Bone marrow (tissue), 2 donors: Measurements from ENCODE around the gene CCDC187.
"Not testable (repeated sequence)": the region's sequence is repeated elsewhere in the genome, so short reads cannot be mapped to it uniquely, and the experiment has no call there.

ENCODE experiments used
- DNase-seq, 2 donors: peaks; one replicate each; lab custom pipeline; 2025; lab: John Stamatoyannopoulos, UW

CCDC187 gene

GRCh38 chr9:136326761-136327303, 22.9 kb upstream of the CCDC187 start:
- no peak for DNase-seq

GRCh38 chr9:136326061-136326760, 22.3 kb upstream of the CCDC187 start:
- DNase-seq = no peak

DNA sequence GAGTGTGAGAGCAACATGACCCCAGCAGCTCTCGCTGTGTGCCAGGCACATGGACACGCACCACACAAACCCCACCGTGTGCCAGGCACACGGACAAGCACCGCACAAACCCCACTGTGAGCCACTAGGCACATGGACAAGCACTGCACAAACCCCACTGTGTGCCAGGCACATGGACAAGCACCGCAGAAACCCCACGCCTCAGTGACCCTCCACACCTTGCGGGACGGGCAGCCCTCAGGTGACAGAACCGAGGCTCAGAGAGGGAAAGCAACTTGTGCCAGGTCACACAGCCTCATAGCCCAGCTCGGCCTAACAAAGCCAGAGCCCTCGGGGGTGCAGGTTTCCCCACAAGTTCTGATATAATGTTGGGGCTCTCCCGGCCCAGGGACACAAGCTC, 21.5 kb upstream of the CCDC187 start:
- no peak for DNase-seq

- DNase-seq = no peak
These were observed 20.8 kb upstream of the CCDC187 start for GRCh38 chr9:136324501-136325300.

GRCh38 chr9:136323371-136323789, 19.5 kb upstream of the CCDC187 start:
- no peak for DNase-seq

GRCh38 chr9:136322756-136323330, 18.9 kb upstream of the CCDC187 start:
- DNase-seq = no peak

DNA sequence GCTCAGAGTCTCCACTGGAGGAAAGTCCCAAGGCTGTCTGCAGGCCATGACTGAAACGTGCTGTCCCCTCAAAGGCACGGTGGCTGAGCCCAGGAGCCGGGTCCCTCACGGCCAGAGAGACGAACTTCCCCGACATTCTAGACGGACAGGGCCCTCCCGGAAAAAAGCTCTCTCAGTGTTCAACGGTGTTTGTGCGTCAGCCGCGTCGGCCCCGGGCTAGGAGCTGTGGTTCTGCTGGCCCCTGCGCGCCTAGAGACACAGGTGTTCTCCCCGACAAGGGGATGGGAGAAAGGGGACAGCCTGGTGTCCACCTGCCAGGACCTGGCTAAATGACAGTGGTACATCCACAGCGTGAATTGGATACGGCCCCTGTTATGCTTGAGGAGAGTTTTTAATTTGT, 17.7 kb upstream of the CCDC187 start:
- no peak for DNase-seq

- not testable (repeated sequence) for DNase-seq
These were observed 17.1 kb upstream of the CCDC187 start for GRCh38 chr9:136320972-136321371.

DNA sequence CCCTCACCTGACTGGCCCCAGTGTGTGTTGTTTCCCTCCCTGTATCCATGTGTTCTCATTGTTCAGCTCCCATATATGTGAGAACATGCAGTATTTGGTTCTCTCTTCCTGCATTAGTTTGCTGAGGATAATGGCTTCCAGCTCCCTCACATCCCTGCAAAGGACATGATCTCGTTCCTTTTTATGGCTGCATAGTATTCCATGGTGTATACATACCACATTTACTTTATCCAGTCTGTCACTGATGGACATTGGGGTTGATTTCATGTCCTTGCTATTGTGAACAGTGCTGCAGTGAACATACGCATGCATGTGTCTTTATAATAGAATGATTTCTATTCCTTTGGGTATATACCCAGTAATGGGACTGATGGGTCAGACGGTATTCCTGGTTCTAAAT, 16.1 kb upstream of the CCDC187 start:
- not testable (repeated sequence) for DNase-seq

DNA sequence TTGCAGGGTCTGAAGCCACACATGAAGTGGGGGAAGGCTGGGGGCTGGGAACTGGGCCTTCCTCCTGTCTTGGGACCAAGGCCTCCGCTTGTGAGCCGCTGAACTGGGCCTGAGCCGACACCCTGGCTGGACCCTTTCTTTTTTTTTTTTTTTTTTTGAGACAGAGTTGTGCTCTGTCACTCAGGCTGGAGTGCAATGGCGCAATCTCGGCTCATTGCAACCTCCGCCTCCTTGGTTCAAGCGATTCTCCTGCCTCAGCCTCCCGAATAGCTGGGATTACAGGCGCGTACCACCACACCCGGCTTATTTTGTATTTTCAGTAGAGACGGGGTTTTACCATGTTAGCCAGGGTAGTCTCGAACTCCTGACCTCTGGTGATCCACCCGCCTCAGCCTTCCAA, 15.3 kb upstream of the CCDC187 start:
- DNase-seq = not testable (repeated sequence)

DNA sequence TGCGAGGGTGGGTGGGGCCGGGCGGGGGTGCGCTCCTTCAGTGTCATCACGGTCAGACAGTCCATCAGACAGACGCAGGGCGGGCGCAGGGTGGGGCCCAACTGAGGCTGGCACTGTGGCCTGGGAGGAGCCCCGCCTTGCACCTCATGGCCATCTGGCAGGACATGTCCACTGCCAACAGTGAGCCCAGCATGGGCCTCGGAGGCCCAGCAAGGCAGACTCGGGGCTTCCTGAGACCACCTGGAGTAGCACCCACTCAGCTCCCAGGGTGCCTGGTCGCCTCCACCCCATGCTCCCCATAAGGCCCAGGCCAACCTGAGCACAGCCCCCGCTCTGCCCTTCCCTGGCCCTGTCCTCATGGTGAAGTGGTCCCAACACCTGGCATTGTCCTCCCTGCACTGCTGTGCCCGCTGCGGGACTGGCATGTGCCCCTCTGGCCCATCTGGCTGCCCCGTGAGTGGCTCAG, 14.9 kb upstream of the CCDC187 start:
- DNase-seq = no peak

DNA sequence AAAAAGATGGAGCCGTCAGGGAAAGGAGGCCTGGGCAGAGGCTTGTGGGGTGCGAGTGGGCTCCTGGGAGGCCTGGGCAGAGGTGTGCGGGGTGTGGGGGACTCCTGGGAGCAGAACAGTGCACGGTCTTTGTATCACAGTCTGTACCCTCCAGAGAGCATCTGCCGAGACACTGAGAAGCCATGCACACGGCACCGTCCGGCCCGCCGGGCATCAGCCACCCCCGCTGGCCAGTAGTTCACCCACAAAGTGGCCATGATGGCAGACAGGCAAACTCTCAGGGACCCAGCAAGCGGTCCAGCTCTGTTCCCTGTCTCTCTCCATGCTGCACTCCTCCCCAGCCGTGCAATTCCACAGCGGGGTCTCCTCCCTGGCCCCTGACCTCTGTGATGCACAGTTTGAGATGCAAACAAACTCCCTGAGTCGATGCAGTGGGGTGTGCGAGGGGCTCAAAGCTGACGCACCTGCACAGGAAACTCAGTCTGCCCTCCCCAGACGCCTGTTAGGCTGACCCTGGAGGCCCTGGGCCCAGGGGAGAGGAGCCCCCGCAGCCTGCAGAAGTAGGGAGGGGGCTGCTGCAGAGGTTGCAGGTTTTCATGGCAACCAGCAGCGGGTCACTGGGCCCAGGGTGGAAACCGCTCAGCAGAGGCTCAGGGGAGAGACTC, 14.3 kb upstream of the CCDC187 start:
- DNase-seq = no peak

GRCh38 chr9:136317695-136318094, 13.8 kb upstream of the CCDC187 start:
- no peak for DNase-seq

DNA sequence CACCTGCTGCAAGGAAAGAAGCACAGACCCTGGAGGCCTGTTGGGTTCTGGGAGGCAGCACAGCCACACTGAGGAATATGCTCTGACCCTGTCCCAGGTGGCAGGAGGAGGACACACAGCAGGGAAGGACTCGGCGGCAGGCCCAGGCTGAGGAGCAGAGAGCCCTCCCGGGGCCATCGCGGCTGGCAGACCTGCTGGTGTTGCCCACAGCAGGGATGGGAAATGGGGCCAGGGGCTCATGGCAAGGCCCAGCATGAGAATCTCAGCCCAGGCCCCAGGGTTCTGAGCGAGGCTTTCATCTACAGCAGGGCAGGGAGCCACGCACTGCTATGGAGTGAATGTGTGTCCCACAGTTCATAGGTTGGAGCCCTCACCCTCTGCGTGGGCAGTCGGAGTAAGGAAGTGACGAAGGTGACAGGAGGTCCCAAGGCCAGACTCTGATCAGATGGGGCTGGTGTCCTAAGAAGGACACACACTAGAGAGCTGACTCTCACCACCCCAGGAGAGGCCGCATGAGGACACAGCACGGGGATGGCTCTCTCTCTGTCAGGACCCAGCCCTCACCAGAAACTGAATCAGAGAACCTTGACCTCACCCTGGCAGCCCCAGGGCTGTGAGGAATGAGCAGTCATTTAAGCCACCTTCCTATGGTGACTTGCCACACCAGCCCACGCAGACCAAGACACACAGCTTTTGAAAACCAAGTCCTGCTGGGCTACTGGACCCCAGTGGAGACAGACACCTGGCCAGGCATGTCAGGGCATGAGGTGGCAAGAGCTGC, 13.2 kb upstream of the CCDC187 start:
- no peak for DNase-seq

GRCh38 chr9:136316271-136316751, 12.4 kb upstream of the CCDC187 start:
- no peak for DNase-seq

- DNase-seq = no peak
These were observed 11.1 kb upstream of the CCDC187 start for GRCh38 chr9:136314944-136315343.

- no peak for DNase-seq
These were observed 10.1 kb upstream of the CCDC187 start for GRCh38 chr9:136314056-136314416.

GRCh38 chr9:136313111-136314055, 9.5 kb upstream of the CCDC187 start:
- DNase-seq = no peak

GRCh38 chr9:136312436-136312835, 8.5 kb upstream of the CCDC187 start:
- peak in 1 of 2 donors; percentile 38 for DNase-seq

GRCh38 chr9:136312009-136312375, 8.1 kb upstream of the CCDC187 start:
- no peak for DNase-seq
